Adipose tissue (tissue), 3 donors: ENCODE data around the gene TMEM271. TPM values are rescaled to one million over a fixed set of nuclear protein-coding genes. Genes with fewer than 3 reads are reported as not detected.
"Not testable (repeated sequence)": the region's sequence is repeated elsewhere in the genome, so short reads cannot be mapped to it uniquely, and the experiment has no call there.

Experiments
- H3K27ac ChIP-seq: one replicate; pipeline ENCODE4 v1.5.1; 2013; ENCODE audit warnings: low read depth, low read length
- WGBS, 3 donors: extraction: QIAGEN DNeasy Blood & Tissue Kit; methylation state at CpG; one replicate each; pipeline ENCODE4 v1.1.7; 2013; 5-methylcytosine and 5-hydroxymethylcytosine counted together
- polyA plus RNA-seq, 3 donors: library from polyadenylated mRNA; stranded (reverse); fragments of 200-250 nt; gene quantifications; one replicate each; pipeline ENCODE4 v1.2.3, GENCODE V29; 2013
- donor health status: healthy with polysubstance abuse.
- donor health status: Bipolar disorder and iron deficiency.
- donor health status: healthy.

TMEM271 gene
- polyA plus RNA-seq, 3 donors: 0.02 TPM; not detected in 2

GRCh38 chr4:612052-612748 is 36.1 kb upstream of the TMEM271 start:
- 78 to 82% (median 82%) methylated on average over 22 of the region's 22 CpGs for WGBS, 3 donors
- no peak overlapping the region for H3K27ac ChIP-seq

DNA sequence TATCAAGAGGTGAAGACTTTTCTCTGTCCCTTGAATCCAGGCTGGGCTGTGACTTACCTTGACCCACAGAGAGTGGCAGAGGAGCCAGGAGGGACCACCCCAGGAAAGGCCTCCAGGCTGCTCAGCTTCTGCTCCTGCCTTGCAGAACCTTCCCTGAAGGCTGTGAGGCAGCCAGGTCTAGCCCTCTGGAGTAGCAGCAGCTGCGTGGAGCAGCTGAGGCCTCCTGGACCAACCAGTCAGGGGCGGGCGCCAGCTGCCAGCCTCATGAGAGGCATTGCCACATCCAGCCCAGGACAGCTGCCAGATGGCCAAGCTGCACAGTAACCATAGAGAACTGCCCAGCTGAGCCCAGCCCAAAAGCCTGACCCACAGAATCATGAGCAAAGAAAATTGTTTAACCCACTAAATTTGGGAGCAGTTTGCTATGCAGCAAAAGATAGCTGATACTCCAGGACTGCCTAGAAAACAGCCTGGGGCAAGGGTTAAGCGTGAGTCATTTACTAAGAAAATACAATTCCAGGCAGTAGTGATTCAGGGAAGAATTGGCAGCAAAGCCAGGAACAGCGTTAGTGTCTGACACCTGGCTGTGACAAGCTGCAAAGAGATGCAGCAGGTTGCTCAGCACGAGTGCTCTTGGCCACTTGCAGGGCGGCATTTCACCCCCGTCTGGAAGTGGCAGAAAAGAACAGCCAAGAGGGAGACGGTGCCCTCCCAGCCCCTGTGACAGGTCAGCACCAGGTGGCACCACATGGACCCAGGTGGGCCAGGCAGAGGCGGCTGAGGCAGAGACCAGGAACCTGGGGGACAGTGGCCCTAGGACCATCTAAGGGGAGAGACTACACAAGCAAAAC is 34.5 kb upstream of the TMEM271 start:
- H3K27ac ChIP-seq: no peak overlapping the region
- WGBS, 3 donors: 41 to 61% (median 55%) methylated on average over 9 to 10 of the region's 10 CpGs

DNA sequence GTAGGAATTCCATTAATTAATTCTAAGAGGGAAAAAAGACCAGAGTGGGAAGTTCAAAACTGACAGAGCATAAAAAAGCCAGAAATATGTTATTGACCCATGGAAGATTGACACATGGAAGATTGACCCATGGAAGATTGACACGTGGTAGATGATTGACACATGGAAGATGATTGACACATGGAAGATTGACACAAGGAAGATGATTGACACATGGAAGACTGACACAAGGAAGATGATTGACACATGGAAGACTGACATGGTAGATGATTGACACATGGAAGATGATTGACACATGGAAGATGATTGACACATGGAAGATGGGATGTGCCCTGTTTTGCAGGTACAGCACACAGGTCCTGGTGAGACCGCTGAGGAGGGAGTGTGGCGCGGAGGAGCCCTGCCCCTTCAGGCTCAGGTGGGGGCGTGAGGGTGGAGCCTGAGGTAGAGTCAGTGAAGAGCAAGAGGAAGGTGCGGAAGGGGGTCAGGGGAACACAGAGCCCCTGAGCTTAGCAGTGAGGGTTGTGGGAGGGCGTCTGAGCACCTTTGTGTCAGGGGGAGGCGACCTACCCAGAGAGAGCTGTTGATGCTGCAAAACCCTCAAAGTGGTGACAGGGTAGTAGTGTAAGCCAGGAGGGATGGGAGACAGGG is 33.4 kb upstream of the TMEM271 start:
- 72 to 80% (median 77%) methylated on average over 8 of the region's 8 CpGs for WGBS, 3 donors
- H3K27ac ChIP-seq: no peak overlapping the region

DNA sequence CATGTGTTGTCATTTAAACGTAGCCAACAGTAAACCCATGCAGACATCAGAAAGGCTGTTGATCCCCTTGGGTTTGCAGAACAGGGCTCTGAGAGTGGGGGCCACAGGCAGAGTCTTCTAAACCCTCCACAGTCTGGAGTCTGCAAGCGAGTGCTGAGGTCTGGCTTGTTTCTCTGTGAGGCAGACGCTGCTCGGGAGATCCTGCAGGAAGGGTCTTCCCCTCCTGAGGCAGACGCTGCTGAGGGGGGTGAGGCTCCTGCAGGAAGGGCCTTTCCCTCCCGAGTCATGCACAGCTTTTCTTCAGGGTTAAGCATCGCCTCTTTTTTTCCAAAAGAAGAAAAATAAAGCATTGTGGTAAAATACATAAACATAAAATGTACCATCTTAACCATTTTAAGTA is 32.1 kb upstream of the TMEM271 start:
- H3K27ac ChIP-seq: no peak overlapping the region
- 37 to 45% (median 41%) methylated on average over 7 of the region's 7 CpGs for WGBS, 3 donors

GRCh38 chr4:605702-606425 is 29.8 kb upstream of the TMEM271 start:
- H3K27ac ChIP-seq: no peak overlapping the region
- 83 to 87% (median 84%) methylated on average over 17 of the region's 17 CpGs for WGBS, 3 donors

GRCh38 chr4:604131-604530 is 28.0 kb upstream of the TMEM271 start:
- H3K27ac ChIP-seq: no peak overlapping the region
- WGBS, 3 donors: 44 to 78% (median 54%) methylated on average over 3 of the region's 3 CpGs

DNA sequence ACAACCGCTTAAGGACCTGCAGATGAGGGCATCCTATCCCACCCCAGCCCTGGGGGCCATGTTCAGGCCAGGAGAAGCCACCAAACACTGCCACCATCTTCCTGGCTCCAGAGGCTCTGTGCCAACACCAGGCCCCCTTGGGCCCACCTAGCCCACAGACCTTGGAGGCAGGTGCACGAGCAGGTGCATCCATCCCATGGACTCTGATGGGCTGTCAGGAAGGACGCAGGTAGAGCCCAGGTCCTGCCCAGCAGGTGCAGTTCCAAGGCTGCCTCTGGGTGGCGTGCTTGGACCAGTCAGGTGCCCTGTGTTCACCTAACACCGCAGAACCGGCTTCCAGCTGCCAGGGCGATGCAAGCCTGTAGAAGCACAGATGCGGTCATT is 26.5 kb upstream of the TMEM271 start:
- H3K27ac ChIP-seq: no peak overlapping the region
- WGBS, 3 donors: 18 to 22% (median 21%) methylated on average over 8 of the region's 8 CpGs

- WGBS, 3 donors: 67 to 83% (median 82%) methylated on average over 24 of the region's 24 CpGs
- no peak overlapping the region for H3K27ac ChIP-seq
Measured at GRCh38 chr4:601612-602558, 25.8 kb upstream of the TMEM271 start.

DNA sequence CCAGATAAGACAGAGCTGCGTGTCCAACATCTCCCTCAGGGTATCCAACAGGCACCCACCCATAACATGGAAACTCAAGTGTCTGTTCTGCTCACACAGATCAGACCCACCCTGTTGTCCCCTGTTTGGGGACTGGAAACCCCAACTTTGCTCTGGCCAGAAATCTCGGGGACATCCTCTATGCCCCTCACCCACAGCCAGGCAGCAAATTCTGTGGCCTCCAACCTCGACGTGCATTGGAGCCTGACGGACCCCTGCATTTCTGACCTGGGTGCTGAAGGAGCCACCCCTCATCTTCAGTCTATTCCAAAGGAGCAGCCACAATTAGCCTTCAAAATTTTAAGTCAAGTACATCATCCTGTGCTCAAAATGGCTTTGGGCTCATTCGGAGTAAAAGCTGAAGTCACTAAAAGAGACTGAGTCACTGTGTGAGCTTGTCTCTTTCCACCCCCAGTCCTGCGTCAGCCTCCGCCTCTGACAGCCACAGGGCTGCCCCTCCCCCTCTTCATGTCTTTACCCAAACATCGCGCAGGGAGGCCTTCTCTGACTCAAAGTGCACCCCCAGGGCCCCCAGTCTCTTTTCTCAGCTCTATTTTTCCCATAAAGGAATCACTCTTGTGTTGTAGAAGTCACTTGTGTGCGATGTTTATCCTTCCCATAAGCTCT is 24.9 kb upstream of the TMEM271 start:
- no peak overlapping the region for H3K27ac ChIP-seq
- 57 to 64% (median 62%) methylated on average over 11 of the region's 11 CpGs for WGBS, 3 donors

DNA sequence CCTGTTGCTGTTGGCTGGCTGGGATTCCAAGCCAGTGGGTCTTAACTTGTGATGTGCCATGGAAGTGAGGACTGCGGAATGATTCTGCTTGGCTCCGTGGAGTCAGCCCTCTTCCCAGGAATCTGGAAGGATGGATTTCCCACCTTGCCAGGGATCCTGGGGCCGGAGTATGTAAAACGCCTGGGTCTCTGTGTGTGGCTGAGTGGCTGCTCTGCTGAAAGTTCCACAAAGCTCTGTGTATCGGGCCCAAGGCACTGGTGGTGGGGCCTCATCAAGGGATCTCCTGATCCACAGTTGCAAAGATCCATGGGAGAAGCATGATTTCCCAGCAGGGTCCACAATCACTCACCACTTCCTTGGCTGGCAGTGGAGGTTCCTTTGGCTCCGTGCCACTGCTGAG is 24.1 kb upstream of the TMEM271 start:
- 70 to 83% (median 80%) methylated on average over 6 of the region's 6 CpGs for whole genome bisulfite sequencing, 3 donors
- H3K27ac ChIP-seq: no peak overlapping the region

- no peak overlapping the region for H3K27ac ChIP-seq
- WGBS, 3 donors: 60 to 78% (median 76%) methylated on average over 3 of the region's 3 CpGs
Measured at GRCh38 chr4:598925-599324, 22.8 kb upstream of the TMEM271 start.

DNA sequence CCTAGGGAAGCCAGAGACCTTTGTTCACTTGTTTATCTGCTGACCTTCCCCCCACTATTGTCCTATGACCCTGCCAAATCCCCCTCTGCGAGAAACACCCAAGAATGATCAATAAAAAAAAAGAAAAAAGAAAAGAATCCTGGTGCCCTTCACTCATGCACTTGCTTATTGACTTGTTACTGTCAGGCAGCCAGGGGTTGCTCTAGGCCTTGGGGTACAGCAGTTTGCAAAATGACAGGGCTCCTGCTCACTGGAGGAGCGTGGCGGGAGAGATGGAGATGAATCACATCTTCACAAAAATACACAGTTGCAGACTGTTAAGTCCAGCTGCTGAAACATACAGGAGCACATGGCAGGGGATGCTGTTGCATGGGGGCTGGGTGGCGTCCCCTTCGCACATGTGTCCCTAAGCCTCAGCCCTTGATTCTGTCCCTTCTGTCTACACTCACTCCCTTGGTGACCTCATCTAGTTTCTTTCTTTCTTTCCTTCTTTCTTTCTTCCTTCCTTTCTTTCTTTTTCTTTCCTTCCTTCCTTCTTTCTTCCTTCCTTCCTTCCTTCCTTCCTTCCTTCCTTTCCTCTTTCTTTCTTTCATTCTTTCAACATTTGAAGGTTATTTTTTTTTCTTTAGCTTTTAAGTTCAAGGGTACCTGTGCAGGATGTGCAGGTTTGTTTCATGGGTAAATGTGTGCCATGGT is 16.9 kb upstream of the TMEM271 start:
- WGBS, 3 donors: 50 to 81% (median 77%) methylated on average over 5 of the region's 5 CpGs
- H3K27ac ChIP-seq: no peak overlapping the region

- WGBS, 3 donors: 79 to 83% (median 82%) methylated on average over 10 to 12 of the region's 13 CpGs
- H3K27ac ChIP-seq: not testable (repeated sequence)
Measured at GRCh38 chr4:592178-592577, 16.1 kb upstream of the TMEM271 start.

- no peak overlapping the region for H3K27ac ChIP-seq
- 86 to 93% (median 92%) methylated on average over 12 of the region's 12 CpGs for WGBS, 3 donors
Measured at GRCh38 chr4:590313-590841, 14.3 kb upstream of the TMEM271 start.

DNA sequence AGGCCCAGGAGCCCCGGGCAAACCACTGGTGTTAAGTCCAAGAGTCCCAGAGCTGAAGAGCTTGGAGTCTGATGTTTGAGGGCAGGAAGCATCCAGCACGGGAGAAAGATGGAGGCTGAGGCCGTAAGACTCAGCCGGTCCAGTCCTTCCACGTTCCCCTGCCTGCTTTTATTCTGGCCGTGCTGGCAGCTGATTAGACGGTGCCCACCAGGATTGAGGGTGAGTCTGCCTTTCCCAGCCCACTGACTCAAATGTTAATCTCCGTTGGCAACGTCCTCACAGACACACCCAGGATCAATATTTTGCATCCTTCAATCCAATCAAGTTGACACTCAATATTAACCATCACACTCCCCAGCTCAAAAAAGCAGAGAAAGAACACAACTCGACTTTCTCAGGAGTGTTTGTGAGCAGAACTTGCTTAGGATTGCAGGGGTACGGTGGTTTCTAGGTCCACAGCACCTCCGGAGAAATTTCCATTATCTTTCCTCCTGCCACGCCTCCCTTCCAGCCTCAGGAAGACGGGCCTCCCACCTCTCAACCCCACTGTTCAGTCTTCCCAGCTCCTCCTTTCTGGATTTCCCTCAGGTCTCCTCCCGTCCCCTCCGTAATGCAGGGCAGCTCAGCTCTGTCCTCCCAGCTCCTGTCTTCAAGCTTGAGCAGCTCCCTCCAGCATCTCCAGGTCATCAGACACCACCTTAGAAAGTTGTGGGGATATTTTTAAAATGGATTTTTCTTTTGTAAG is 13.3 kb upstream of the TMEM271 start:
- H3K27ac ChIP-seq: no peak overlapping the region
- WGBS, 3 donors: 76 to 87% (median 81%) methylated on average over 16 of the region's 16 CpGs

DNA sequence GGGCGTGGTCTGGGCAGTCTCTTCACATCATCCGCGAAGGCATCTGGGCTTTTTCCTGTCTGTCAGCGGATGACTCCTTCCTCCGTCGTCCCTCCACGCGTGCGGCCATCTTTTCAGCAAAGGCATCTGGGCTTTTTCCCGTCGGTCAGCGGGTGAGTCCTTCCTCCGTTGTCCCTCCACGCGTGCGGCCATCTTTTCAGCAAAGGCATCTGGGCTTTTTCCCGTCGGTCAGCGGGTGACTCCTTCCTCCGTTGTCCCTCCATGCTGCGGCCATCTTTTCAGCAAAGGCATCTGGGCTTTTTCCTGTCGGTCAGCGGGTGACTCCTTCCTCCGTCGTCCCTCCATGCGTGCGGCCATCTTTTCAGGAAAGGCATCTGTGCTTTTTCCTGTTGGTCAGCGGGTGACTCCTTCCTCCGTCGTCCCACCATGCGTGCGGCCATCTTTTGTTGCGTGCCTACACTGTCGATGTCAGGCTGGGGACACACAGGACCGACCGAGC is 12.3 kb upstream of the TMEM271 start:
- WGBS, 3 donors: 72 to 87% (median 73%) methylated on average over 36 of the region's 36 CpGs
- no peak overlapping the region for H3K27ac ChIP-seq
